Amniotic epithelial cell (primary cell): ENCODE measurements around the gene MTARC2.

ENCODE experiments used
- DNase-seq: peaks from one replicate; pipeline ENCODE4 v3.0.0-alpha.2; 2010; ENCODE audit warnings: low read depth

MTARC2 gene

GRCh38 chr1:220804202-220804586 is 56.1 kb downstream of the MTARC2 start:
- no peak for DNase-seq

- no peak for DNase-seq
Observed at GRCh38 chr1:220806408-220806807, 58.3 kb downstream of the MTARC2 start.

DNA sequence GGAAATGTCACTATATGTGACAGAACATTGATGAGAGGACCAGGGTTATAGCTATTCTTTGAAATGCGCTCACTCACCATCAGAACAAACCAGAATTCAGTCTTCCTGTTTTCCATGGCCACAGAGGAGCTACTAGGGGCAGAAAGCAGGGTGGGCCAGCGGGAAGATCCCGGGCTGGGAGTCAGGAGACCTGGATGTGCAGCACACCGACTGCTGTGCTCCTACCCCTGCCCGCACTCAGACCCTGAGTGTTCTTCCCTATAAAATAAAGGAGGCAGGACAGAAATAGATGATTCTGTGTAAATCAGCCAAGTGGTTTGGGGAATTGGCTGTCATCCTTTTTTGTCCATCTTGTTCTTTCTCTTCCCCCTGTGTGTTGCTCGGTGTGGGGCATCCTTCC is 59.6 kb downstream of the MTARC2 start:
- no peak for DNase-seq

DNA sequence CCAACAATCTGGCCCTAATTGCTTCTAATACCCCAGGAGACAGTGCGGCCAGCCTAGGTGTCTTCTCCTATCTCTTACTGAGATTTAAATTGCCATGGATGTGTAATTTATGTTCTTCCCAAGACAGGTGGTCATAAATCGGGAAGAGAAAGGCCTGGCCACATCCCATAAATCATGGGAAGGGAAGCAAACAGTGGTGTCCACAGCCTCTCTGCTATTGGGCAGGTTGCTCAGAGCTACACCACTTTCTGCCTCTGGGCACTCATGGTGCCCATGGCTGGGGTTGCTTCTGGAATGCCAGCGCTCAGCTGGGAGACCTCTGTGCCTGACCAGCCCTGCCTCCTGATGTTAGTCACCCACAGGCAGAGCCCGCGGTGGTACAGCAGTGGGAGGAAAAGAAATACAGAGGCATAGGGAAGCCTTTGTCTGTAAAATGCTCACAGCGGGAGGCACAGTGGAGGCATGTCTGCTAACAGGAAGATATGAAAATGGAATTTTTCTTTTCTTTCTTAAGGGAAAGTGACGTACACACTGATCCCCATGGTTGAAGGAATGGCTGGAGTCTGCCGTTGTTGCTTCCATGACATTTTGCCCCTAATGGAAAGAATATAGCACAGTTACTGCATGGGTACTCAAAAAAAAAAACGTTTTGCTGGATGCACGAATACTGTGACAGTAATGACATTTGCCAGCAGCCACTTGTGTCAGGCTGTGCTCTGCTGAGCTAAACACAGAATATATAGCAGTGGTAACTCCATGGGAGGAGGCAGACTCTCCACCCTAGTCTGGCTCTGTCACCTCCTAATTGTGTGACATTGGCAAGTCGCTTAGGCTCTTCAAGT is 60.4 kb downstream of the MTARC2 start:
- peak; percentile 61 for DNase-seq

DNA sequence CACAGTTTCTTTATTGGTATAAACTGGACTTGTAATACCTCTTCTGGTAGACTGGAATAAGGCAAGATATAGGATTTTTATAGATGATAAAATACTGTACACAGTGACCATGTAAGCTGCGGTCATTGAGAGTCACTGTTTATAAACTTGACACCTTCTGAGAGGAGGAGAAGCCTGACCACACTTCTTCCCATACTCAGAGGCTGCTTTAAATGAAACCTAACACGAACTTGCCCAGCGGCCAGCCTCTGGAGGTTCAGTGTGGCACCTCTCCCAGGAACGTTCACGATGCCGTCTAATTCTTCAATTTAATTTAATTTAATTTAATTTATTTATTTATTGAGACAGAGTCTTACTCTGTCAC is 61.0 kb downstream of the MTARC2 start:
- no peak for DNase-seq

GRCh38 chr1:220809704-220810103 is 61.6 kb downstream of the MTARC2 start:
- DNase-seq, result no peak

DNA sequence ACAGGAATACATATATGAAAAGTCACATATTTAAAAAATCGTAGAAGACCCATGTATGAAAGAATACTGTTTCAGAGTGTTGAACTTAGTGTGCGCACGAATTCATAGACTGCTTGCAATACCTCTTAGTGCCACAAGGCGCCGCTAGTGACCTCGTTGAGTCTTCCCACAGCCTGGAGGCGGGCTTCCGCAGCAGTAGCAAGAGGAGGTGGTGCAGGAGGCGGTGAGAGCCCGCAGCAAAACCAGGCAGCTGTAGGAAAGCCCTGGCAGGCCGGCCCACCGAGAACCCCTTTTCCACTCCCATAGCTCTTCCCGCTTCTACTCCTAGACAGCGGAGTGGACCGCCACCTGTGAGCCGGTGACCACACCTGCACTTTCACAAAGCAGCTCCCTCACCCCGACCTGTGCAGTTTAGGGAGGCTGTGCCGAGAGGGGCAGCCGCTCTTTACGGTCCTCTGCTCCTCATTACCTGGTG is 62.1 kb downstream of the MTARC2 start:
- DNase-seq, result peak; percentile 76

- DNase-seq, result no peak
Observed at GRCh38 chr1:220810963-220811362, 62.8 kb downstream of the MTARC2 start.

DNA sequence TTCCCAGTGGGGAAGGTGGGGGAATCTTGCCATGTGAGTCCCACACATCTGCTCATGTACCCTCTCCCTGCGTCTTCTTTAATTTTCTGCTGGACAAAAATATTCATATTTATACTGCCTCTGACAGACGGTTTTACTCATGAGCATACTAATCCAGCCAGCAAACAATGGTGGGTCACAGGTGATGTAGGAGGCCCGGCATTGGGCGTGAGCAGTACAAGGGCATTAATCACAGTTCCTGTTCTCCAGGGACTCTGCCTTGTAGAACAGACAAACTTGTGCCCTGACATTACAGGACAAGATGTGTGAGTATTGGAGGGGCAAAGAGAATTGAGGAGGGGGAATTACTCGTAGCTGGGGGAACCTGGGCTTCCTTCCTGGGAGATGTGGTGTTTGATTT is 63.6 kb downstream of the MTARC2 start:
- no peak for DNase-seq

DNA sequence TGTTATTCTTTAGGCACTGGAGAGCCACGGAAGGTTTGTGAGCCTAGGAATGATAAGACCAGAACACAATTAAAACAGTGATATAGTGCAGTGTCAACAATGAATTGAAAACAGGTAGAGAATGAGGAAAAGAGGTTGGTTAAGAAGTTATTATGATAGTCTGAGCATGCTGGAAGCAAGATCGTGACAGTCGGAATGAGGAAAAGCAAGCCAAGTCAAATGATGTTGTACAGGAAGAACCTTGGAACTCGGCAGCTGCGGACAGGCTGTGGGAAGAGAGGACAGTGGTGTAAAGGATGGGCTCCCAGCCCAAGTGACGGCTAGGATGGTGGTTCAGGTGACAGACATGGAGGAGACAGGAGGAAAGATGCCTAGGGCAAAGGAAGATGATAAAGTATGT is 64.2 kb downstream of the MTARC2 start:
- no peak for DNase-seq

DNA sequence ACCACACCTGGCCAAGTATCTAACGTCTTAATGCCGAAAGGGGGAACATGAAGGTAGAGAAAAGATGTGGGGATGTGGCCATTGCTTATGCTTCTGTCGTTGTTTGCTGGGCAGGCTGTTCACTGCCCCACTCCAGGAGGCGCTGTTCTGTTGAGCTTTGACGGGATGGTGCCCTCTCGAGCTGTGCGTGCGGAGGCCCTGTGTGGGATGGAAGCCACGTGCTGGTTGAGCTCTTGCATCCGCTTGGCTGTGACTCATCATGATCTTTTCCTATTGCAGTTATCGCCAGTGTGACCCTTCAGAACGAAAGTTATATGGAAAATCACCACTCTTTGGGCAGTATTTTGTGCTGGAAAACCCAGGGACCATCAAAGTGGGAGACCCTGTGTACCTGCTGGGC is 64.9 kb downstream of the MTARC2 start:
- DNase-seq, result no peak

DNA sequence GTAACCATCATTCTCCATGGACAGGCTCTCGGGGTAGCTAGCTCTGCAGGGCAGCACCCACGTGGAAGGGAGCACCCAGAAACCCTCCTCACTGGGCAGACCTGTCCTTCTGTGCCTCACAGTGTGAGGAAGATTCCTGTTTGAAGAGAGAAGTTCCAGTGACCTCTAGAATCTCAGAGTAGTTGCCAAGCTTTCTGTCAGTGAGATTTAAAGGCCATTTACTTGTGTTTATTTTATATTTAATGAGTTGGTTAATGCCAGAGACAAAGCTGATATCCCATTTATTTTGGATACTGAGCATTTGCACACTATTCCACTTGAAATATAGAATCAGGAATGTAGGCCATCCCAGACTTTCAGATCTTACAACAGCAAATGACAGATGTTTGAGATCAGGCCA is 67.3 kb downstream of the MTARC2 start:
- DNase-seq, result no peak

- DNase-seq, result peak; percentile 88
Observed at GRCh38 chr1:220817907-220818306, 69.8 kb downstream of the MTARC2 start.

DNA sequence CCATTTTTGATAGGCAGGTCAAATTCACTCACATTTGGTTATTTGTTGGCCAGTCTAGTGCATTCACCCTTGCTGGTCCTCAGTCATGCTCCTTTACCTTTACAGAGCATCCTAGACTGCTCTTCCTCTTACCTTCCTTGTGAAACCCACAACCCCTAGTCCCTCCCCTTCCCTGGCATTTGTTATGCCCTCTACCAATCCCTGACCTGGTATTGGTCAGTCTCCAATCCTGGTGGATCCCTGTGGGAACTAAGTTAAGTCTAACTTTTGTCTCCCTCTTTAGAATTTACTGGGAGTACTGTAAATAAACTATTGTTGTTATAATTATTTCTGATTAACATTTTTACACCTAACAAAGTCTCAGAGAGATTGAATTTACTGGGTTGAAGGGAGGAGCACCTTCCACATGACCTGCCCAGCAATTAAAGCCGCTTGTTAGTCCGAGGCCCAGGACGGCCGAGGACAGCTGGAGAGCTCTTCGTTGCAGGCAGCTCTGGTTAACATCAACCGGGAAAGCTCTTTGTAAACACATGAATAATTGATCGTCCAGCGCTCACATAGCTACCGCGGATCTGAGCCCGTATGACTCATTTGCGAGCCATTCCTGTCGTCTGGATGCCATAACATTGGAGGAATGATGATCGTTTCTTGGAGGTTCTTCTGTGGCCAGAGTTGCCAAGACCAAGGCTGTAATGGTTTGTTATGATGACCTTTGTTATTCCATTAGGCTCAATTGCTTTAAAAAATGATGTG is 70.5 kb downstream of the MTARC2 start:
- DNase-seq, result peak; percentile 99

DNA sequence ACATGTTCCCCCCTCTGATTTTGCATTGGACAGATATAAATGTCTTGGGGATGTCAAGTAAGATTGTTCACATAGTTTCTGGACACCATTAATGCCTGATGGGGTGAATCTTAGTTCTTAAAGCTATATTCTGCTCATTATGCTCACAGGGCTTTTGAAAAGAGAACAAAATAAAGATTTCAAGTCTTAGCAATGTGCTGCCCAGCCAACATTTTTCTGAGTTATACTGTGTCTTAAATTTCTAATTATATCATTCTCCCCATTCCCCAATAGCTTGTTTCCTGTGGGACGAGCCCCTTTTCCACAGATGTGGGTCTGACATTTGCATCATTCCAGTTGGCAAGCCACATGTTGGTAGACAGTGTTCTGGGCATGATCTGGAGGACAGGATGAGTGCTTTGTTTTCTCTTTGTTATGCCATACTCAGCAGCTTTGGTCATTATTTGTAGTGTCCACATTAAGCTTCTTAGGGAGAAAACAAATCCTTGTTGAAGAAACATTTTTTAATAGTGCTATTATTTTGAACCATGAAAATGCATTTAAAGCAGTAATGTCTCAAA is 71.4 kb downstream of the MTARC2 start:
- peak; percentile 61 for DNase-seq

GRCh38 chr1:220824031-220824989 is 76.2 kb downstream of the MTARC2 start:
- DNase-seq, result peak; percentile 50

DNA sequence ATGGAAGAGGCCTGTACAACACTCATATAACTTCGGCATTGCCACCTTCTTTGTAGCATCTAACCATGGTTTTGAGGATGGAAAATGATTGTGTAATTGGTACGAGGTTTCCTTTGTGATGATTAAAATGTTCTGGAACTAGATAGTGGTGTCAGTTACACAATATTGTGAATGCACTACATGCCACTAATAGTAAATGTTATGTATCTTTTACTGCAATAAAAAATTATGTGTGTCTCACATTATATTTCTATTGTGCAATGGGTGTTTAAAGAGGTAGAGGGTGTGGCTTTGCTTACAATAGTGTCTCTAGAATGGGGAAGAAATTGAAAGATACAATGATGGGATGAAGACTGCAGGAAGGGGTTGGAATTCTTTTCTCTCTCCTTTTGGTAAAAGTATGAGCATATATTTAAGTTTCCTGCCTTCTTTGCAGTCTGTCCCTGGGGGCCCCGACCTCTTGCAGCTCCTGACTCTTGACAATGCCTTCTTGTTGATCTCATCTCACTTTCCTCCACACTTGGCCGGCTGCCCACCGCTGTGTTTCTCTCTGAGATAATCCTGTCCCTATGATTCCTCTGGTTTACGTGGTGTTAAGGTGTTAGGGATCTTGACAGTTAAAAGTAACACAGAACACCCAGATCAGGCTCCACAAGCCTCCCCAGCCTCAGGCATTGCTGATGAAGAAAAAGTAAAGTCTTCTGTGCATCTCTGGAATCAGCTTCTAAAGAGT is 77.9 kb downstream of the MTARC2 start:
- peak; percentile 77 for DNase-seq

DNA sequence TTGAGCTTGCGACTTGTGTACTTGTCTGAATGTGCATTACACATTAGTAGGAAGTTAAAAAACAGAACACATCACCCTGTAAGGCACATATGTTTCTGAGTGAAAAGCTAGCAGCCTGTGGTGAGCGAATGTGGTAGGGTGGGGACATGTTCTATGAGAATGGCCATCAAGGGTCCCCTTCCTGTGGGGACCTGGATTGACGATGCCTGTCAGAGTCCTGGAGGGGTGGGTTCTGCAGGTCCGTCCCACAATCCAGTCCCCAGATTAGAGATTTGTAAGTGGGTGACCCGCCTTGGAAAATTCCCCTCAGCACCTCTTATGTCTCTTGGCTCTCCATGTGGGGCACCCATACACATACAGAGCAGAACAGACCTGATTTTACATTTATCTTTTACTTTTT is 78.6 kb downstream of the MTARC2 start:
- no peak for DNase-seq

DNA sequence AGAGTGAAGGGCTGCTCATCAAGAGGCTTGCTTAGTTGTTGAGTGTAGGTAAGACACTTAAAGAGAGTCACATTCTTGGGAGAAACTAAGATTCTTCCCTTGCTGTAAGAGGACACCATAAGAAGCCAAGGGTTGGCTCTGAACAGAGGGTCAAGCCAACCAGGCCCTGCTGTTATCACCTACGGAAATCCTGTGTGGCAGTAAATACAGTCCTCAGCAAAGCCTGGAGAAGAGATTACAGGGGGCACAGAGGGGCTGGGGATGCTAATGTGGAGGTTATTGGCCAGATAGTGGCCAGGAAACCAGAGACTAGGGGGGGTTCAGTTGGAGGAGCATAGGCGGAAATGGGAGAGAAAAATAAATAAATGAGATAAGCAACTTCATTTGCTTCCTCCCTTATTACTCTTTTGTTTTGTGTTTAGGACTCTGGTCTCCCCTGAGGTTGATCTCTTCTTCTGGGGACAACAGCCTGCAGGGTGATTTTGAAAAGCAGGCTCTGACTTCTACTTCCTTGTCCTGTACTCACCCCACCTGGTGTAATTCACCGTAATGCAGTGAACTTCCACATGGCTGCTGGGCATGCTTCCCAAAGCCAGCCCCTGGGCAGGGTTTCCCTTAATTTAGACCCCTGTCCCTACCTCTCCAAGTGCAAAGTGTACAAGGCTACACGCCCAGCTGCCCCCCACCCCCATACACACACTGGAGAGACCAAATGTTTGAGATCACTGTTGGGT is 79.5 kb downstream of the MTARC2 start:
- no peak for DNase-seq

- no peak for DNase-seq
Observed at GRCh38 chr1:220828179-220828490, 80.0 kb downstream of the MTARC2 start.
